SK-N-SH (cell line): Measurements from ENCODE around the gene GRAMD1B. TPM values are rescaled to one million over a fixed set of nuclear protein-coding genes. Genes with fewer than 3 reads are reported as not detected.

Experiments
- CTCF ChIA-PET: fragments of 300-600, 350-600 bp; formaldehyde crosslinking; extraction: SDS; loops from one replicate; lab custom pipeline; 2021; lab: Yijun Ruan, JAX
- POLR2A ChIA-PET: fragments of 350-600 bp; sonication (Branson Sonifier 250); formaldehyde crosslinking; extraction: SDS; loops from one replicate; lab custom pipeline; 2020; ENCODE audit warnings: antibody characterized with exemption, inconsistent platforms; lab: Yijun Ruan, JAX
- DNase-seq: peaks from one replicate; pipeline ENCODE4 v3.0.0; 2012
- H2AFZ ChIP-seq: fragments of 200-600 bp; sonication (generic); 2 replicates; pipeline ENCODE4 v1.8.1; 2016; ENCODE audit warnings: antibody characterized with exemption, mild to moderate bottlenecking, low read depth
- H3F3A ChIP-seq: fragments of 200-600 bp; sonication (generic); replicated peaks from 2 replicates; pipeline ENCODE3; 2016; ENCODE audit warnings: antibody characterized with exemption, mild to moderate bottlenecking; ENCODE audit not compliant: insufficient read depth
- H3K27ac ChIP-seq, 2 experiments: fragments of 200-500 bp in 1 of 2; fragments of 200-600 bp in 1 of 2; sonication (Bioruptor generic) in 1 of 2; sonication (generic), shearing (Covaris generic) in 1 of 2; 2 replicates each; pipeline versions ENCODE4 v1.5.1 to v1.6.1; 2014 to 2016; ENCODE audit warnings: low read depth in 2 of 2, inconsistent platforms in 1 of 2, low read length in 1 of 2, mild to moderate bottlenecking in 1 of 2, mixed read lengths in 1 of 2
- H3K27me3 ChIP-seq: fragments of 200-600 bp; sonication (generic), shearing (Covaris generic); 2 replicates; pipeline ENCODE4 v1.6.1; 2016; ENCODE audit warnings: mixed run types; ENCODE audit not compliant: insufficient read depth
- H3K36me3 ChIP-seq, 2 experiments: fragments of 200-500 bp in 1 of 2; fragments of 200-600 bp in 1 of 2; sonication (Bioruptor generic) in 1 of 2; sonication (generic) in 1 of 2; replicated peaks in 1 of 2; 2 replicates each; pipeline versions ENCODE3 to v1.5.1; 2014 to 2016; ENCODE audit warnings: low read length in 1 of 2, mild to moderate bottlenecking in 1 of 2; ENCODE audit not compliant: insufficient read depth in 2 of 2, control insufficient read depth in 1 of 2
- H3K4me1 ChIP-seq, 2 experiments: fragments of 200-500 bp in 1 of 2; fragments of 200-600 bp in 1 of 2; sonication (Bioruptor generic) in 1 of 2; sonication (generic), shearing (Covaris generic) in 1 of 2; 2 replicates each; pipeline versions ENCODE4 v1.5.1 to v1.6.1; 2014 to 2016; ENCODE audit warnings: low read depth in 1 of 2, low read length in 1 of 2, mixed run types in 1 of 2; ENCODE audit not compliant: insufficient read depth in 2 of 2, control insufficient read depth in 1 of 2
- H3K4me2 ChIP-seq: fragments of 200-600 bp; sonication (generic), shearing (Covaris generic); 2 replicates; pipeline ENCODE4 v1.6.1; 2017; ENCODE audit warnings: mixed run types
- H3K4me3 ChIP-seq, 2 experiments: fragments of 200-500 bp in 1 of 2; fragments of 200-600 bp in 1 of 2; sonication (Bioruptor generic) in 1 of 2; sonication (generic), shearing (Covaris generic) in 1 of 2; 2 replicates each; pipeline versions ENCODE4 v1.5.1 to v1.8.1; 2014 to 2016; ENCODE audit warnings: low read depth in 2 of 2, inconsistent platforms in 1 of 2, low read length in 1 of 2, mild to moderate bottlenecking in 1 of 2, mixed read lengths in 1 of 2, moderate library complexity in 1 of 2
- H3K79me2 ChIP-seq: fragments of 200-600 bp; sonication (generic); 2 replicates; pipeline ENCODE4 v1.8.1; 2017; ENCODE audit warnings: mild to moderate bottlenecking; ENCODE audit not compliant: insufficient read depth
- H3K9ac ChIP-seq: fragments of 200-600 bp; sonication (generic); 2 replicates; pipeline ENCODE4 v1.6.1; 2017; ENCODE audit warnings: mixed run types
- H3K9me2 ChIP-seq: fragments of 200-600 bp; sonication (generic); 2 replicates; pipeline ENCODE4 v1.6.1; 2017; ENCODE audit warnings: mixed run types
- H3K9me3 ChIP-seq: fragments of 200-600 bp; sonication (generic); 2 replicates; pipeline ENCODE4 v1.6.1; 2017; ENCODE audit warnings: mixed run types, mild to moderate bottlenecking, moderate library complexity
- H4K20me1 ChIP-seq: fragments of 200-600 bp; sonication (generic); 2 replicates; pipeline ENCODE4 v1.6.1; 2017; ENCODE audit warnings: mild to moderate bottlenecking, mixed run types; ENCODE audit not compliant: insufficient read depth
- ELF1 ChIP-seq: IDR thresholded peaks from 2 replicates; pipeline ENCODE4 v1.4.0; 2012
- FOSL2 ChIP-seq: IDR thresholded peaks from 2 replicates; pipeline ENCODE4 v1.4.0; 2012; ENCODE audit warnings: low read depth, mild to moderate bottlenecking, moderate library complexity, borderline replicate concordance
- FOXJ3 ChIP-seq: sonication (generic); formaldehyde crosslinking; IDR thresholded peaks from 2 replicates; pipeline ENCODE4 v1.5.1; 2020; ENCODE audit warnings: mild to moderate bottlenecking, missing genetic modification reagents
- GABPA ChIP-seq: IDR thresholded peaks from 2 replicates; pipeline ENCODE4 v1.4.0; 2012; ENCODE audit warnings: low read depth, mild to moderate bottlenecking
- JUND ChIP-seq: IDR thresholded peaks from 2 replicates; pipeline ENCODE4 v1.4.0; 2012
- MAX ChIP-seq: IDR thresholded peaks from 2 replicates; pipeline ENCODE4 v1.4.0; 2012; ENCODE audit warnings: low read depth
- MEF2A ChIP-seq: IDR thresholded peaks from 2 replicates; pipeline ENCODE4 v1.4.0; 2012; ENCODE audit warnings: low read depth, borderline replicate concordance
- NFIC ChIP-seq: IDR thresholded peaks from 2 replicates; pipeline ENCODE4 v1.4.0; 2012; ENCODE audit warnings: borderline replicate concordance
- NRF1 ChIP-seq: IDR thresholded peaks from 2 replicates; pipeline ENCODE4 v1.6.1; 2012; ENCODE audit warnings: low read depth, mild to moderate bottlenecking, low read length
- PBX3 ChIP-seq: IDR thresholded peaks from 2 replicates; pipeline ENCODE4; 2012
- POLR2AphosphoS5 ChIP-seq: IDR thresholded peaks from 2 replicates; pipeline ENCODE4 v1.6.1; 2012; ENCODE audit warnings: low read depth, low read length
- RCOR1 ChIP-seq: fragments of 150-350 bp; IDR thresholded peaks from 2 replicates; pipeline ENCODE4 v1.6.1; 2017; ENCODE audit warnings: antibody characterized with exemption, low read length
- SIN3A ChIP-seq: IDR thresholded peaks from 2 replicates; pipeline ENCODE4 v1.6.1; 2012; ENCODE audit warnings: low read depth, mild to moderate bottlenecking, low read length, moderate library complexity, borderline replicate concordance
- TAF1 ChIP-seq: IDR thresholded peaks from 2 replicates; pipeline ENCODE4 v1.6.1; 2012; ENCODE audit warnings: low read depth, mild to moderate bottlenecking, low read length, moderate library complexity, borderline replicate concordance
- TCF12 ChIP-seq: IDR thresholded peaks from 2 replicates; pipeline ENCODE4 v1.4.0; 2012
- TEAD4 ChIP-seq: IDR thresholded peaks from 2 replicates; pipeline ENCODE4 v1.4.0; 2012; ENCODE audit warnings: mild to moderate bottlenecking, borderline replicate concordance; ENCODE audit not compliant: insufficient read depth
- WGBS: methylation state at CpG from one replicate; pipeline ENCODE4 v1.1.6; 2017; ENCODE audit warnings: low lambda C conversion rate; 5-methylcytosine and 5-hydroxymethylcytosine counted together
- polyA plus RNA-seq, 3 experiments: library from polyadenylated mRNA; depleted of rRNA; stranded (reverse); fragments of >200 nt; gene quantifications; 2 replicates each; pipeline ENCODE4 v1.2.3, GENCODE V29; 2012

The GRAMD1B gene
- polyA plus RNA-seq, 1 of the 3 experiments (the other 2 are of a cell fraction), result 14.5 TPM

DNA sequence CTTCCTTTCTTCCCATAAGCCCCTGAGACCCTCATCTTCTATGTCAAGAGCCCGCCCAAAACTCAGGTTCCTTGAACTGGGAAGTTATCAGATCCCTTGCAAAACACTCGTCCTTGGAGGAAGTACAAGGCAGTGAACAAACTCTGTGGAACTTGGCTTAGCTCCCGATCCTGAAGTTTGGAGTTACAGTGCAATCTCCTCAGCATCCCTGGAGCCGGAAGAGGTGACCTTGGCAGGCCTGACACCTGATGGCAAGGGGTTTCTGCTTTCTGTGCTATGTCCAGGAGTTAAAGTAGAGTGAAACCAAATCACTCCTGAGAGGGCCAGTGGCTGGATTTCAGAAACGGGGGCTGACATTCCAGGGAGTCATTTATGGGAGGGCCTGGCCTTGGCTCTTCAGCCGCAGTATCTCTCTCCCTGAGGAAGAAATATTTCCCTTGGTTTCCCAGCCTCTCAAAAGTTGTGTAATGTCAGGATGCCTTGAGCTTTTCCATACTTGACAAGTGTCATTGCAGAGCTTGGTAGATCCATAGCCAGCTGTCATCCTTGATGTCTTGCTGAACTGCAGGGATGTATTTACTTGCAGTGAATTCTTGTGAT lies 1.9 kb upstream of the GRAMD1B start:
- Histone ChIP-seq H3K4me3 (no peak overlapping the region), H3K9ac (no peak overlapping the region), H3K79me2 (peaks cover 23% of the 10 kb centered on the region), H3K36me3 (no peaks in the 10 kb centered on the region), H3K4me1 (peaks cover 8% of the 10 kb centered on the region in 2 experiments; a peak in 2 of 4 replicates), H4K20me1 (no peaks in the 10 kb centered on the region), H3K4me2 (no peak overlapping the region), H3K9me3 (no peaks in the 10 kb centered on the region), H3K27me3 (no peaks in the 10 kb centered on the region), H2AFZ (no peak overlapping the region), H3K27ac (no peak overlapping the region), H3F3A (peaks cover 4% of the 10 kb centered on the region), H3K9me2 (no peaks in the 10 kb centered on the region)
- ChIA-PET POLR2A (no interaction called here), CTCF (interaction anchor here (0.8 to 5.7 kb wide), 10 partner anchors 11 to 181 kb away, joined by 3 to 39 read pairs (median 4); no protein-coding TSS in a partner anchor)
- TF ChIP-seq TEAD4 (no peak), NFIC (no peak), POLR2AphosphoS5 (no peak), NRF1 (no peak), ELF1 (no peak), RCOR1 (no peak), SIN3A (no peak), TAF1 (no peak), FOXJ3 (CRISPR knock-in tag) (no peak), PBX3 (no peak), GABPA (no peak)
- 81% methylated on average over 4 of the region's 6 CpGs for WGBS
- no peak for DNase-seq

GRCh38 chr11:123429336-123429735 lies 733 bp upstream of the GRAMD1B start:
- Histone ChIP-seq H3K4me2 (peak overlapping the region; percentile 91), H3F3A (peaks cover 4% of the 10 kb centered on the region), H2AFZ (peak overlapping the region; percentile 92; the same call in 1 of the 2 replicates), H3K4me3 (0 out of 4 replicates have a peak overlapping the region, but pooled peaks of 1 of the 2 experiments have one; percentile 3), H4K20me1 (no peaks in the 10 kb centered on the region), H3K79me2 (peaks cover 34% of the 10 kb centered on the region), H3K4me1 (peaks cover 8% of the 10 kb centered on the region in 2 experiments; a peak in 2 of 4 replicates), H3K27ac (peak overlapping the region in 1 of 2 experiments; percentile 87; a peak in 2 of 4 replicates), H3K9me3 (no peaks in the 10 kb centered on the region), H3K9me2 (no peaks in the 10 kb centered on the region), H3K9ac (peak overlapping the region; percentile 84), H3K27me3 (no peaks in the 10 kb centered on the region), H3K36me3 (no peaks in the 10 kb centered on the region)
- CTCF ChIA-PET, result interaction anchor here (0.6 to 5.7 kb wide), 6 partner anchors 10 to 49 kb away, joined by 3 to 39 read pairs (median 5); no protein-coding TSS in a partner anchor
- 54% methylated on average over 4 of the region's 5 CpGs for WGBS
- TF ChIP-seq TCF12, result 0 out of 2 replicates have a peak, but pooled peaks have one; percentile 31
- no peak for TF ChIP-seq POLR2AphosphoS5
- TF ChIP-seq TEAD4, result peak; percentile 65; the same call in 1 of the 2 replicates
- TF ChIP-seq GABPA, result no peak
- TF ChIP-seq PBX3, result no peak
- TF ChIP-seq MEF2A, result no peak
- TF ChIP-seq NRF1, result no peak
- TF ChIP-seq MAX, result 0 out of 2 replicates have a peak, but pooled peaks have one; percentile 25
- 0 out of 2 replicates have a peak, but pooled peaks have one; percentile 23 for TF ChIP-seq NFIC
- peak; percentile 77 for TF ChIP-seq JUND
- peak; percentile 84 for TF ChIP-seq FOSL2
- POLR2A ChIA-PET, result no interaction called here
- DNase-seq, result no peak
